ENCODE data around the gene TUBD1. TPM values are rescaled to one million over a fixed set of nuclear protein-coding genes. Genes with fewer than 3 reads are reported as not detected.

Gene TUBD1
- total and polyA plus RNA-seq, 2 donors from 2014 or later = 6.8 to 11.9 TPM

- Histone ChIP-seq H3K4me1 (ENCODE audit: control insufficient read depth in 2 of 3, insufficient read depth in 2 of 3, low read depth in 1 of 3, low read length in 3 of 3) (peaks cover 12 to 18% (median 17%) of the 10 kb centered on the region in 3 donors), H3K27me3 (ENCODE audit: control insufficient read depth, insufficient read depth, low read length) (no peaks in the 10 kb centered on the region), H3K9ac (ENCODE audit: low read length in 3 of 3) (peak overlapping the region in 2 of 3 donors; percentile 17 to 46), H3K27ac (ENCODE audit: low read depth in 2 of 2, low read length in 2 of 2) (peak overlapping the region; percentile 78 to 89), H3K36me3 (ENCODE audit: control insufficient read depth in 2 of 3, insufficient read depth in 3 of 3, low read length in 3 of 3) (no peaks in the 10 kb centered on the region), H3K9me3 (ENCODE audit: control insufficient read depth in 2 of 3, insufficient read depth in 1 of 3, low read length in 3 of 3) (no peaks in the 10 kb centered on the region), H3K4me3 (ENCODE audit: low read length in 3 of 3) (no peak overlapping the region)
- TF ChIP-seq CTCF (IDR thresholded peaks at IDR 0.05; ENCODE audit: borderline replicate concordance, extremely low read depth, insufficient read depth) = no peak
- intact Hi-C loops (cut with DNase I) = no loop called here
- FAIRE-seq (no peak), DNase-seq (peak; percentile 31 to 83 (median 72))
These were observed 46.2 kb downstream of the TUBD1 start for GRCh38 chr17:59846394-59847165.

GRCh38 chr17:59845595-59846393 lies 46.9 kb downstream of the TUBD1 start:
- intact Hi-C loops (cut with DNase I) = no loop called here
- H3K9me3 ChIP-seq (ENCODE audit: control insufficient read depth in 2 of 3, insufficient read depth in 1 of 3, low read length in 3 of 3) = no peaks in the 10 kb centered on the region
- FAIRE-seq (no peak), DNase-seq (peak in 4 of 5 donors; percentile 33 to 61 (median 41))
- H3K4me1 ChIP-seq (ENCODE audit: control insufficient read depth in 2 of 3, insufficient read depth in 2 of 3, low read depth in 1 of 3, low read length in 3 of 3) = peaks cover 10 to 18% (median 14%) of the 10 kb centered on the region in 3 donors
- peaks cover 0 to 5% (median 1%) of the 10 kb centered on the region in 3 donors for H3K36me3 ChIP-seq (ENCODE audit: control insufficient read depth in 2 of 3, insufficient read depth in 3 of 3, low read length in 3 of 3)
- no peaks in the 10 kb centered on the region for H3K27me3 ChIP-seq (ENCODE audit: control insufficient read depth, insufficient read depth, low read length)
- no peak for TF ChIP-seq CTCF (IDR thresholded peaks at IDR 0.05; ENCODE audit: borderline replicate concordance, extremely low read depth, insufficient read depth)
- H3K9ac ChIP-seq (ENCODE audit: low read length in 3 of 3) = peak overlapping the region in 1 of 3 donors; percentile 17
- peak overlapping the region in 1 of 3 donors; percentile 3 for H3K4me3 ChIP-seq (ENCODE audit: low read length in 3 of 3)
- peak overlapping the region; percentile 78 to 89 for H3K27ac ChIP-seq (ENCODE audit: low read depth in 2 of 2, low read length in 2 of 2)

GRCh38 chr17:59844884-59845594 lies 47.7 kb downstream of the TUBD1 start:
- no peak for TF ChIP-seq CTCF (IDR thresholded peaks at IDR 0.05; ENCODE audit: borderline replicate concordance, extremely low read depth, insufficient read depth)
- FAIRE-seq (no peak), DNase-seq (peak in 2 of 5 donors; percentile 23 to 36)
- intact Hi-C loops (cut with DNase I) = no loop called here
- H3K9me3 ChIP-seq (ENCODE audit: control insufficient read depth in 2 of 3, insufficient read depth in 1 of 3, low read length in 3 of 3) = no peaks in the 10 kb centered on the region
- H3K4me3 ChIP-seq (ENCODE audit: low read length in 3 of 3) = no peak overlapping the region
- no peaks in the 10 kb centered on the region for H3K27me3 ChIP-seq (ENCODE audit: control insufficient read depth, insufficient read depth, low read length)
- peaks cover 0 to 11% (median 9%) of the 10 kb centered on the region in 3 donors for H3K36me3 ChIP-seq (ENCODE audit: control insufficient read depth in 2 of 3, insufficient read depth in 3 of 3, low read length in 3 of 3)
- peak overlapping the region; percentile 72 to 89 for H3K27ac ChIP-seq (ENCODE audit: low read depth in 2 of 2, low read length in 2 of 2)
- peaks cover 10 to 18% (median 14%) of the 10 kb centered on the region in 3 donors for H3K4me1 ChIP-seq (ENCODE audit: control insufficient read depth in 2 of 3, insufficient read depth in 2 of 3, low read depth in 1 of 3, low read length in 3 of 3)
- H3K9ac ChIP-seq (ENCODE audit: low read length in 3 of 3) = no peak overlapping the region

Measured in kidney (tissue), 14 donors.